ENCODE results near the gene ABCG4. TPM values are rescaled to one million over a fixed set of nuclear protein-coding genes. Genes with fewer than 3 reads are reported as not detected.
"Not testable (repeated sequence)": the region's sequence is repeated elsewhere in the genome, so short reads cannot be mapped to it uniquely, and the experiment has no call there.

Gene ABCG4
- total RNA-seq, 1 experiment from 2014 or later, result 0.08 TPM

DNA sequence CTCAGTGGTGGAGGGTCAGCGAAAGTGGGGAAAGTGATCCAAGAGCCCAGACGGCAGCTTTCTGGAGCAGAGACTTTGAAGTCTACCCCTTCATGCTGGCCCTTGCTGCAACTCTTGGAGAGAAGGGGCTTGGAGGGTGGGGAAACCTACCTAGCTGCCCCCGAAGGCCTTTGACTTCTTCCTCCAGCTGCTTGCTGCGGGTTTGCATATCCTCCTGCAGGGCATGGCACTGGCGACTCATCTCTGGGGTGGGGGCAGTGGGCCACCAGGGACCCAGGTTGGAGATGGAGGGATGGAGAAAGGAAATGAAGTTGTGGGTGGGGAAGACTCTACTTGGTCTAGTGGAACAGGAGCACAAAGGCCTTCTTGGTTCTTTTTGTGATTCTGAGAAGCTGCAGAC lies 44.1 kb downstream of the ABCG4 start:
- Histone ChIP-seq H3K36me3 (no peaks in the 10 kb centered on the region), H3K4me3 (no peak overlapping the region), H3K27me3 (no peaks in the 10 kb centered on the region), H3K9me3 (replicated peaks) (no peaks in the 10 kb centered on the region), H3K27ac (no peak overlapping the region), H3K4me1 (no peaks in the 10 kb centered on the region)
- no peak for DNase-seq

GRCh38 chr11:119193626-119194025 lies 44.8 kb downstream of the ABCG4 start:
- no peaks in the 10 kb centered on the region for H3K9me3 ChIP-seq (replicated peaks)
- no peak overlapping the region for H3K27ac ChIP-seq
- H3K4me3 ChIP-seq, result no peak overlapping the region
- no peaks in the 10 kb centered on the region for H3K36me3 ChIP-seq
- H3K4me1 ChIP-seq, result no peaks in the 10 kb centered on the region
- no peak for DNase-seq
- H3K27me3 ChIP-seq, result no peaks in the 10 kb centered on the region

DNA sequence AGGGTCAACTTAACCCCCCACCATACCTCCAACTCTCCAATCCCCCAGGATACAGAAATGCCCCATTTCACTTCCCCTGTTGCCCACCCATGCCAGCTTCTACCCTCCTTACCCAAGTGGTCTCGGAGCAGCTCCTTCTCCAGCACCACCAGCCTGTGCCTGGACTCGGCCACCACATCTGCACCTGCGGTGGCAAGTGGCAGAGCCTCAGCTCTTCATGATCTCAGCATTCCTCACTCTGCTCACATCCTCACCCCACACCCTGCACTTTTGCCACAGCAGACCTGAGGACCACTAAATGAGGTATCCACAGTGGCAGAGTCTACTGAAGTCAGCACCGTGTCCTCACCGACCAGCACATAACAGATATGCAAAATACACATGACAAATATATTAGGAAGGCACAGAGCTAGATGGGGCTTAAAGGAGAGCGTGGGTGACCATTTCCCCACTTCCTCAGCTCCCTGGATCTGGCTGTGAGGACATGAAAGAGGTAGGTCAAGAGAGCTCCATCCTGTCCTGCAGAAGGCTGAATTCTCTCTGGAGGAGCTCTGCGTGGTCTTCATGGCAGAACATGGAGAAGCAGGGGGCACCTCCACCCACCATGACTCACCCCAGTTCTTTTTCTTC lies 46.1 kb downstream of the ABCG4 start:
- DNase-seq, result no peak
- Histone ChIP-seq H3K36me3 (no peaks in the 10 kb centered on the region), H3K27ac (no peak overlapping the region), H3K27me3 (no peaks in the 10 kb centered on the region), H3K4me3 (no peak overlapping the region), H3K4me1 (no peaks in the 10 kb centered on the region), H3K9me3 (replicated peaks) (no peaks in the 10 kb centered on the region)

- Histone ChIP-seq H3K36me3 (no peaks in the 10 kb centered on the region), H3K27ac (no peak overlapping the region), H3K9me3 (replicated peaks) (no peaks in the 10 kb centered on the region), H3K27me3 (no peaks in the 10 kb centered on the region), H3K4me1 (no peaks in the 10 kb centered on the region), H3K4me3 (no peak overlapping the region)
- peak; percentile 19 to 36 for DNase-seq
These were observed 46.8 kb downstream of the ABCG4 start for GRCh38 chr11:119195680-119196079.

GRCh38 chr11:119196833-119197483 lies 48.1 kb downstream of the ABCG4 start:
- H3K27me3 ChIP-seq, result no peaks in the 10 kb centered on the region
- H3K9me3 ChIP-seq (replicated peaks), result no peaks in the 10 kb centered on the region
- no peaks in the 10 kb centered on the region for H3K4me1 ChIP-seq
- no peak overlapping the region for H3K27ac ChIP-seq
- H3K4me3 ChIP-seq, result no peak overlapping the region
- H3K36me3 ChIP-seq, result no peaks in the 10 kb centered on the region
- peak; percentile 56 to 87 for DNase-seq

DNA sequence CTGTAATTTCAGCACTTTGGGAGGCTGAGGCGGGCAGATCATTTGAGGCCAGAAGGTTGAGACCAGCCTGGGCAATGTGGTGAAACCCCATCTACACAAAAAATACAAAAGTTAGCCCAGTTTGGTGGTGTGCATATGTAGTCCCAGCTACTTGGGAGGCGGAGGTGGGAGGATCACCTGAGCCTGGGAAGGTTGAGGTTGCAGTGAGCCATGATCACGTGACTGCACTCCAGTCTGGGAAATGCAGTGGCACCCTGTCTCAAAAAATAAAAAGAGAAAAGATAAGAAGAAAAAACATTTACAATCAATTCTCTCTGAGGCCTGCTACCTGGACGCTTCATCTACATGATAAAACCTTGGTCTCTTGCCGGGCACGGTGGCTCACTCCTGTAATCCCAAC lies 50.1 kb downstream of the ABCG4 start:
- DNase-seq, result no peak
- H3K27ac ChIP-seq, result no peak overlapping the region
- no peaks in the 10 kb centered on the region for H3K27me3 ChIP-seq
- no peak overlapping the region for H3K4me3 ChIP-seq
- H3K36me3 ChIP-seq, result no peaks in the 10 kb centered on the region
- no peaks in the 10 kb centered on the region for H3K4me1 ChIP-seq
- no peaks in the 10 kb centered on the region for H3K9me3 ChIP-seq (replicated peaks)

DNA sequence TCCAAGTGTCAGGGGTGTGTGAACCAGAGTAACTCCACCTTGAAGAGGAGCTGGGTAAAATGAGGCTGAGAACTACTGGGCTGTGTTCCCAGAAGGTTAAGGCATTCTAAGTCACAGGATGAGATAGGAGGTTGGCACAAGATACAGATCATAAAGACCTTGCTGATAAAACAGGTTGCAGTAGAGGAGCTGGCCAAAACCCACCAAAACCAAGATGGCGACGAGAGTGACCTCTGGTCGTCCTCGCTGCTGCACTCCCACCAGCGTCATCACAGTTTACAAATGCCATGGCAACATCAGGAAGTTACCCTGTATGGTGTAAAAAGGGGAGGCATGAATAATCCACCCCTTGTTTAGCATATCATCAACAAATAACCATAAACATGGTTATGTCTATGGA lies 52.4 kb downstream of the ABCG4 start:
- not testable (repeated sequence) for H3K4me1 ChIP-seq; H3K27me3 ChIP-seq; H3K9me3 ChIP-seq (replicated peaks); H3K27ac ChIP-seq; DNase-seq; H3K4me3 ChIP-seq; H3K36me3 ChIP-seq

- H3K27ac ChIP-seq, result no peak overlapping the region
- H3K27me3 ChIP-seq, result no peaks in the 10 kb centered on the region
- peaks cover 4% of the 10 kb centered on the region for H3K4me1 ChIP-seq
- no peaks in the 10 kb centered on the region for H3K9me3 ChIP-seq (replicated peaks)
- no peak overlapping the region for H3K4me3 ChIP-seq
- no peaks in the 10 kb centered on the region for H3K36me3 ChIP-seq
- no peak for DNase-seq
These were observed 53.7 kb downstream of the ABCG4 start for GRCh38 chr11:119202554-119202953.

DNA sequence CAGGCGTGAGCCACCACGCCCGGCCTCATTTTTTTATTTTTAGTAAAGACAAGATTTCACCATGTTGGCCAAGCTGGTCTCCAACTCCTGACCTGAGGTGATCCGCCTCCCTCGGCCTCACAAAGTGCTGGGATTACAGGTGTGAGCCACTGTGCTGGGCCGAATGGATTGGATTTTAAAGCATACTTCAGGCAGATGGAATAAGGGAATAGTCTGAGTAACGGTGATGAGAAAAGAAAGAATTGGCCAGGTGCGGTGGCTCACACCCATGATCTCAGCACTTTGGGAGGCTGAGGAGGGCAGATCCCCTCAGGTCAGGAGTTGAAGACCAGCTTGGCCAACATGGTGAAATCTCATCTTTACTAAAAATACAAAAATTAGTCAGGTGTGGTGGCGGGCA lies 55.2 kb downstream of the ABCG4 start:
- no peak overlapping the region for H3K27ac ChIP-seq

GRCh38 chr11:119205080-119205479 lies 56.2 kb downstream of the ABCG4 start:
- Histone ChIP-seq H3K36me3 (no peaks in the 10 kb centered on the region), H3K4me3 (peak overlapping the region; percentile 95; the same call in 1 of the 2 replicates), H3K27ac (no peak overlapping the region), H3K4me1 (peaks cover 4% of the 10 kb centered on the region), H3K27me3 (no peaks in the 10 kb centered on the region), H3K9me3 (replicated peaks) (no peaks in the 10 kb centered on the region)
- no peak for DNase-seq

More for the DNA sequence above, 55.2 kb downstream of the ABCG4 start:
- Histone ChIP-seq H3K4me3 (no peak overlapping the region), H3K27me3 (no peaks in the 10 kb centered on the region), H3K36me3 (no peaks in the 10 kb centered on the region), H3K4me1 (peaks cover 4% of the 10 kb centered on the region), H3K9me3 (replicated peaks) (no peaks in the 10 kb centered on the region)
- DNase-seq, result no peak

DNA sequence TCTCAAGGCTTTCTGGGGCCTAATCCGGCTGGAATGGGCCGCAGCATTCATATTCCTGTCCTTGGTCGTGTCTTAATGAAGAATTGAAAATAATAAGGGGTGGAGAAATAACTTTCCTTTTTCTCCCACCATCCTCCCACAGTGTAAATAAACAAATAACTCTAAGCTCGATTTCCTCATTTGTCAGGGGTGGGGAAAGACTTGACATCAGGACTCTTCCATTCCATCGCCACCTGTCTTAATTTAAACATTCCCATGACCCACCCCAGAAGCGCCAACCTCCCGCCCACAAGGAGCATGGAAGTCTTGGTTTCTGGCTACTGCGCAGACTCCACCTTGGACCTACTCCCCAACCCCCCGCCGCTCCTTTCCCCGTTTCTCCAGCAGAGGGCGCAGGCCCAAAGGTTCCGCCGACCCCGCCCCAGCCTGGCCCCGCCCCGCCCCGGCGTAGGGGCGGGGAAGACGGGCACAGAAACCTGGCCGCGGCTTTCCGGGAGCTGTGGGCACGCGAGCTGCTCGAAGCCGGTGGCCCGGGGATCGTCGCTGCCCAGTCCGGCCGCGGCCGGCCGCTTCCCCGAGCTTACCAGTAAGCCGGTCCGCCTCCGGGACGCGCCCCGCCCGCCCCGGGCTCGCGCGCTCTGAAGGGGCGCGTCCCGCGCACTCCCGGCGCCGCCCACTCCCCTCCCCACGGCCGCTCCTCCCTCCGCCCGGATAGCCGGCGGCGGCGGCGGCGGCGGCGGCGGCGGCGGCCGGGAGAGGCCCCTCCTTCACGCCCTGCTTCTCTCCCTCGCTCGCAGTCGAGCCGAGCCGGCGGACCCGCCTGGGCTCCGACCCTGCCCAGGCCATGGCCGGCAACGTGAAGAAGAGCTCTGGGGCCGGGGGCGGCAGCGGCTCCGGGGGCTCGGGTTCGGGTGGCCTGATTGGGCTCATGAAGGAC lies 57.0 kb downstream of the ABCG4 start, which contains the start of gene CBL:
CBL (plus strand) TSS at position 766 of the 937 bp plus-strand sequence; CDS start at position 845, 79 bp downstream.
- no peaks in the 10 kb centered on the region for H3K36me3 ChIP-seq
- DNase-seq, result peak; percentile 91 to 92
- no peaks in the 10 kb centered on the region for H3K9me3 ChIP-seq (replicated peaks)
- H3K27ac ChIP-seq, result peak within 1 kb of the TSS; percentile 43
- peak within 1 kb of the TSS; percentile 95 for H3K4me3 ChIP-seq
- H3K27me3 ChIP-seq, result no peaks in the 10 kb centered on the region
- peaks cover 4% of the 10 kb centered on the region for H3K4me1 ChIP-seq

DNA sequence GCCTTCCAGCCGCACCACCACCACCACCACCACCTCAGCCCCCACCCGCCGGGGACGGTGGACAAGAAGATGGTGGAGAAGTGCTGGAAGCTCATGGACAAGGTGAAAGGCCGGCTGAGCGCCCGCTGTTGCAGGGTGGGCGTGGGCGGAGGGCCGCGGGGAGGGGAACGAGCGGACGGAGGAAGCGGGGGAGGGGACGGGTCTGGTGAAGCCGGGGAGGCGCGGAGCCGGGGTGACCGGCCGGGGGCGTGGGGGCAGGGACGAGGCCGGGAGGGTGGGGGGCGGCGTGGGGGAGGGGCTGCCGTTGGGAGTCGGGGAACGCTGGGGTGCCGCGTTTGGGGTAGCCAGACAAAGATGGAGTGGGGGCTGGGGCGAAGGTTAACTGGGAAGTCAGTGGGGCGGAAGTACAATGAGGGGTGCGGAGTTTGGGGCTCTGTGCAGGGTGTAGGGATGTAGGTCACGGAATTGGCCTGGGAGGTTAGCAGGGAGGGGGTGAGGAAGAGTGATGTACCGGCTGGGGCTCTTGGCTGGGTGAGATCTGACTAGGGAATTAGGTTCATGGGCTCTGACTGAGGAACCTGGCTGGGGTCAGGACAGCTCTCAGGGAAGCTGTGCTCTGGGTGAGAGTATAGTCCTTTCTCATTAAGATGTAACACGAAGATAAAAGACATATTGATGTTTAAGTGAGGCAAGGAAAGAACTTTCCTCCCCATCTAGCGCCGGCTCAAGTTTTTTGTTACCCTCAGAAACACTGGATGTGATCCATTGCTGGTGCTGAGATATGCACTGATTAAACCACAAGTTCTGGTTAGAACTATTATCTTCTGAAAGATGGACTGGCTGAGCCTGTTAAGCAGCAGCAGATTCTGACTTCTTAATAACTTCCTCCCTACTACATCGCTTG lies 57.9 kb downstream of the ABCG4 start:
- no peaks in the 10 kb centered on the region for H3K36me3 ChIP-seq
- DNase-seq, result peak; percentile 27
- H3K27ac ChIP-seq, result peak overlapping the region; percentile 43
- no peaks in the 10 kb centered on the region for H3K9me3 ChIP-seq (replicated peaks)
- peaks cover 4% of the 10 kb centered on the region for H3K4me1 ChIP-seq
- H3K27me3 ChIP-seq, result no peaks in the 10 kb centered on the region
- peak overlapping the region; percentile 95 for H3K4me3 ChIP-seq

- DNase-seq, result no peak
- H3K9me3 ChIP-seq (replicated peaks), result no peaks in the 10 kb centered on the region
- peaks cover 4% of the 10 kb centered on the region for H3K4me1 ChIP-seq
- no peaks in the 10 kb centered on the region for H3K27me3 ChIP-seq
- H3K27ac ChIP-seq, result no peak overlapping the region
- H3K36me3 ChIP-seq, result no peaks in the 10 kb centered on the region
- peak overlapping the region; percentile 95 for H3K4me3 ChIP-seq
These were observed 58.6 kb downstream of the ABCG4 start for GRCh38 chr11:119207415-119207960.

DNA sequence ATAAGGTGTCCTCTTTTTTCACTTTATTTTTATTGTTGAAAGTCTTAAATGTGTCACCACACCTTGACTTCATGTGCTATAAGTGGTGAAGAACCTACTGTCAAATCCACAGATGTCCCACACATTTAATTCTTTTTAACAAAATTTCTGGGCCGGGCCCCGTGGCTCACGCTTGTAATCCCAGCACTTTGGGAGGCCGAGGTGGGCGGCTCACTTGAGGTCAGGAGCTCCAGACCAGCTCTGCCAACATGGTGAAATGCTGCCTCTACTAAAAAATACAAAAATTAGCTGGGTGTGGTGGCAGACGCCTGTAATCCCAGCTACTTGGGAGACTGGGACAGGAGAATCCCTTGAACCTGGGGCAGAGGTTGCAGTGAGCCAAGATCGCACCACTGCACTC lies 60.3 kb downstream of the ABCG4 start:
- Histone ChIP-seq H3K4me3 (no peak overlapping the region), H3K36me3 (no peaks in the 10 kb centered on the region), H3K27me3 (no peaks in the 10 kb centered on the region), H3K27ac (no peak overlapping the region), H3K9me3 (replicated peaks) (no peaks in the 10 kb centered on the region), H3K4me1 (peaks cover 4% of the 10 kb centered on the region)
- no peak for DNase-seq
